Dermis microvascular lymphatic vessel endothelial cell (primary cell): ENCODE measurements around the gene CAT. TPM values are rescaled to one million over a fixed set of nuclear protein-coding genes. Genes with fewer than 3 reads are reported as not detected.

Experiments used
- DNase-seq, 2 donors: peaks; one replicate each; pipeline versions ENCODE4 v3.0.0 to v3.0.0-alpha.2; 2010; ENCODE audit warnings: low read depth in 2 of 2
- total RNA-seq: library from RNA; depleted of rRNA; stranded (reverse); fragments of >200 nt; gene quantifications from 2 replicates; pipeline ENCODE4 v1.2.1, GENCODE V29; 2014

Gene CAT
- total RNA-seq, 1 donor from 2014 or later: 43.0 TPM

DNA sequence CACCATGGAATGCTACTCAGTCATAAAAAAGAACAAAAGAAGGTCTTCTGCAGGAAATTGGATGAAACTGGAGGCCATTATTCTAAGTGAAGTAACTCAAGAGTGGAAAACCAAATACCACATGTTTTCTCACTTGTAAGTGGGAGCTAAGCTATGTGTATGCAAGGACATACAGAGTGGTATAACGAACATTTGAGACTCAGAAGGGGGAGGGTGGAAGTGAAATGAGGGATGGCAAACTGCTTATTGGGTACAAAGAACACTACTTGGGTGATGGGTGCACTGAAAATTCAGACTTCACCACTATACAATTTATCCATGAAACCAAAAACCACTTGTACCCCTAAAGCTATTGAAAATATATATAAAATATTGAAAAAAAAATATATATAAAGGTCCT lies 13.4 kb upstream of the CAT start:
- DNase-seq: no peak

GRCh38 chr11:34425867-34426266 lies 12.9 kb upstream of the CAT start:
- DNase-seq: no peak

DNA sequence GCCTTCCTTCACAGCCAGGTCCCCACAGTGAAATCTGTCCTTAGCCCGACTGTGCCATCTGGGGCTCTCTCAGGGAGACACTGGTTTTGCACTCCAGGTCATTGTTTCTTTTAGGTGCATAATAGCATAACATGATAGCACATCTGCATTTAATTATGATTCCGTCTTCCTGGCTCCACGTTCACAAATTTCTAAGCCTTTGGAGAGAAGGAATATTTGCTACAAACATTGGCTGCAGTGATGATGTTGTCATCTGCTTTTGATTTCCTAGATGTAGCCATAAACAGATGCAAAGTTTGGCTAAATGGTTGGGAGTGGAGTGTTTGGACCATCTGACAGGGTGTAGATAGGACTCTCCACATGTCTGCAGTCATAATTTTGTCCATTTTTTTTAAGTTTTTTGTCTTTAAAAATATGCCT lies 12.0 kb upstream of the CAT start:
- DNase-seq: no peak

- DNase-seq: no peak
These were observed 11.4 kb upstream of the CAT start for GRCh38 chr11:34427186-34427805.

DNA sequence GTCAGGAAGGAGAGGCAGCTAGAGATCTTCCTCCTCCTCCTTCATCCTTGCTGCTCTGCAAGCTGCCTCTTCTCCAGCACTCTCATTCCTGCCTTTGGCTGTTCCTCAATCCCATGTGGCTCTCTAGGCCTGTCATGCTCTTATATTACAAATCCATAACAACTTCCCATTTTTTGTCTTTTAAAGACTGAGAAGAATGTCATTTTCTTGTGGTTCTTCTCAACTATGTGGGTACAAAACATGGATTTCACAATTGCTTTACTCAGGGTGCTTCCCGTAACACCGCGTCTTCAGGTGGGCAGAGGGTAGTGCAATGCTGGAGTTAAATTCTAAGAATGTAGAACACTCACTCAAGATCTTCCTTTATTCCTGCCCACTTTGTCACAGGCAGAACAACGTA lies 6.8 kb upstream of the CAT start:
- DNase-seq: no peak

DNA sequence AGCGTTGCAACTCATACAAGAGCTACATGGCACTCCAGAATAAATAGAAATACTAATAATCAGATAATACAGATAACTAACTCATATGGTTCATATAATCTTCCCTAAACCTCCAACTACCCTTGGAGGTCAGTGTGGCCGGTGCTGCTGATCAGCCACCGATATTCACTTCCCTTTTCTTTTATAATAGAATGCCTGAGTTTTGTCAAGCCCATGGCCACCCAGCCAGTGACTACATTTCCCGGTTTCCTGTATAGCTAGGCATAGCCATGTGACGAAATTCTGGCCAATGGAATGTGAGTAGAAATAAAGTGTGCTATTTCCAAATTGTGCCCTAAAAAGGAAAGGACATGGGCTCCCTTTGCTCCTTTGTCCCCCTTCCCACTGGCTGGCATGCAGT lies 5.9 kb upstream of the CAT start:
- no peak for DNase-seq

DNA sequence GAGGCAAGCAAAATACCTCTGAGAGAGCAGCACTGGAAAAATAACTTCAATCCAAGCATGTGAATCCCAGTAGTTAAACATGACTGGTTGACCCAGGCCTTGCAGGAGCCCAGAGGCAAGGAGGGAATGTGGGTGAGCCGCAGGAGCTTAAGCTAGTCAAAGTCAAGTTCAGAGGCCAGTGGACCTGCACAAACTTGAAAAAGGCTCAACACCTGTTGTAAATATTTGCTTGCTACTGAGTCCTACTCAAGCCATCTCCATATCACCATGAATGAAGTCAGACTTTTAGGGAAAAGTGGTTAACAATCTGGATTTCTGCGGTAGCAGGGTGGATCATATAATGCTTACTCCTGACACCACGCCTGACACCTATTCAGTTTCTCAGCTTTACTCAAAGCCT lies 4.8 kb upstream of the CAT start:
- no peak for DNase-seq

DNA sequence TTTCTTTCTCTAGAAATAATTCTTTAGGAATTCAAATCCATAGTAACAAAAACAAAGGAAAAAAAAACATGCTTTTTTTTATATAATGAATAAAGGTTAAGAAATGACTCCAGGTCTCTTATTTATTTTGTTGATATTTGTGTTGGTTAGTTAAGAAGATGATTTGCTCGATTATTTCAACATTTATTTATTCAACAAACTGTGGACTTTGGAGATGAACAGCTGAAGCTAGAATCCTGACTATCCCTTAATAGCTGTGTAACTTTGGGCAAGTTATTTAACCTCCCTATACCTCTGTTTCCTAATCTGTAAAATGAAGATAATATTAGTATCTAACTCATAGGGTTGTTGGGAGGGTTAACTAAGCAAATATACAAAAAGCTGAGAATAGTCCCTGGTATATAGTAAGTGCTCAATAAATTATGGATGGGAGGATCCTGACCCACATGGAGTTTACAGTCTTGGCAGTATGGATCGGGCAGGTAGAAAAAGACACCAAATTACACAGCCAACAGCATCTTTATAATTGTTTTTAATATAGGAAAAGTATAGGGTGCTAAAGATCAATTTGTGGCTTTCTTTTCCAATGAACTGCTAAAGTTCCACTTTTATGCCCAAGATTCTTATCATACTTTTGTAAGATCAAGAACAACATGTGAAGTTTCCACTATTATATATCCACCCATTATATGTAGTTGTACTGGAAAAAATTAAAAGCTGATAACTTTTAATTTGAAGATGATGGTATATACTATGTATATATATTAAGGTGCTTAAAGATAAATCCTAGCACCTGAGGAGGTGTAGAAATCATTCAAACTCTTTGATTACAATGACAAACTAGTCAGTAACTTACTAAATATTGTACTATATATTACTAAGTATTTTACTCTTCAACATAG lies 1.3 kb upstream of the CAT start:
- no peak for DNase-seq

GRCh38 chr11:34439610-34440198 lies 970 bp downstream of the CAT start:
- DNase-seq: no peak

- no peak for DNase-seq
These were observed 3.1 kb downstream of the CAT start for GRCh38 chr11:34441814-34442213.

GRCh38 chr11:34443136-34443535 lies 4.4 kb downstream of the CAT start:
- DNase-seq: no peak

GRCh38 chr11:34444428-34444827 lies 5.7 kb downstream of the CAT start:
- no peak for DNase-seq

GRCh38 chr11:34445956-34446355 lies 7.2 kb downstream of the CAT start:
- no peak for DNase-seq

DNA sequence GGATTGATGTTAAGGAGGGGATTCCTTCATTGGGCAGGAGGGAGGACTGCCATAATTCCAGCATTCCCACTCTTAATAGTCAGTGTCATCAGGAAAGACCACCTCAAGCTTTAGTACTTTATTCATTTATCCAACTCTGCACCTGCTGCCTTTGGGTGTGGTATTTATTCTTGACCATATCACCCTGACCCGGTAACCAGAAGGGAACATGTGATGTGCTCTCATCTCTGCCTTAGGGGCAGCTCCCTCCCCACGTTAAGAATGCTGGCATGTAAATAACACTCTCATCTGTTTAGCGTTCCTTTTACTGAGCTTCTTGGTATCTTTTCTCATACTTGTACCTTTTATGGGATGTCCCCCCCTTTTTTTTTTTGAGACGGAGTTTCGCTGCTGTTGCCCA lies 7.7 kb downstream of the CAT start:
- no peak for DNase-seq

- DNase-seq: no peak
These were observed 8.3 kb downstream of the CAT start for GRCh38 chr11:34447044-34447443.

DNA sequence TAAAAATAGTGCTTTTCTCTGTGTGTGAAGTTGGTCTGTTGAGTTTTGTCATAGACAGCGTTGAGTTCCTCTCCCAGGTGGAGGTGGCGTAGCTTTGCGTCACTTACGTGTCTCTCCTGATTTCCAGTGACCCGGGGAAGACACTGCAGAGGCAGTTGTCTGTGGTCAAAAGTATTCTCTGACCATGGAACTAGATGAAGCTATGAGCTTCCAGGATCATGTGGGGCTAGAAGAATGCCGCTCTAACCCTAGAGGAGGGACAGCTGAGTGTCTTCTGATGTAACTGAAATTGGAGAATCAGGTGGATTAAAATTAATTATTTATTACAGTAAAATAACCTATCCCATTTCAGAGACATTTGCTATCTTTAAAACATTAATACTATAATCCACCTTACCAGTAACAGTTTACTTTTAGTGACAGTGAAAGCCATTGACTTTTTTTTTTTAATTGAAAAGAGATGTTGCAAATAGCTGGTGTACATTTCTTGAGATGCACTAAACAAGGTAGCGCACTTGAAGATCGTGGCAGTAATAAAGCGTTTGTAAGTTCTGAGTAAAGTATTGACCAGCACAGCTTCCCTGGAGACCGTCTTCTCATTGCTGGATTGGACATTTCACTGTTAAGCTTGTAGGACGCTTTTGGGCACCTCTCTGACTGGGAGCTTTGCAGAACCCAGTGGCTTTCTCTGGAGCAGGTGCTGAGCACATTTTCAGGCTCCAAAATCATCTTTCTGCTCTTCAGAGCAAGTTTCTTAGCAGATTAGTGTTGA lies 9.7 kb downstream of the CAT start:
- no peak for DNase-seq

GRCh38 chr11:34449013-34449412 lies 10.3 kb downstream of the CAT start:
- no peak for DNase-seq

GRCh38 chr11:34451053-34451452 lies 12.3 kb downstream of the CAT start:
- no peak for DNase-seq

GRCh38 chr11:34454308-34455032 lies 15.7 kb downstream of the CAT start:
- no peak for DNase-seq

- no peak for DNase-seq
These were observed 18.9 kb downstream of the CAT start for GRCh38 chr11:34457607-34458006.

GRCh38 chr11:34458525-34458924 lies 19.8 kb downstream of the CAT start:
- no peak for DNase-seq
